ENCODE measurements around the gene KLK8.
"Not testable (repeated sequence)": the region's sequence is repeated elsewhere in the genome, so short reads cannot be mapped to it uniquely, and the experiment has no call there.

- TF ChIP-seq, protein P1, sequence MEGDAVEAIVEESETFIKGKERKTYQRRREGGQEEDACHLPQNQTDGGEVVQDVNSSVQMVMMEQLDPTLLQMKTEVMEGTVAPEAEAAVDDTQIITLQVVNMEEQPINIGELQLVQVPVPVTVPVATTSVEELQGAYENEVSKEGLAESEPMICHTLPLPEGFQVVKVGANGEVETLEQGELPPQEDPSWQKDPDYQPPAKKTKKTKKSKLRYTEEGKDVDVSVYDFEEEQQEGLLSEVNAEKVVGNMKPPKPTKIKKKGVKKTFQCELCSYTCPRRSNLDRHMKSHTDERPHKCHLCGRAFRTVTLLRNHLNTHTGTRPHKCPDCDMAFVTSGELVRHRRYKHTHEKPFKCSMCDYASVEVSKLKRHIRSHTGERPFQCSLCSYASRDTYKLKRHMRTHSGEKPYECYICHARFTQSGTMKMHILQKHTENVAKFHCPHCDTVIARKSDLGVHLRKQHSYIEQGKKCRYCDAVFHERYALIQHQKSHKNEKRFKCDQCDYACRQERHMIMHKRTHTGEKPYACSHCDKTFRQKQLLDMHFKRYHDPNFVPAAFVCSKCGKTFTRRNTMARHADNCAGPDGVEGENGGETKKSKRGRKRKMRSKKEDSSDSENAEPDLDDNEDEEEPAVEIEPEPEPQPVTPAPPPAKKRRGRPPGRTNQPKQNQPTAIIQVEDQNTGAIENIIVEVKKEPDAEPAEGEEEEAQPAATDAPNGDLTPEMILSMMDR (tag by site-specific recombination; IDR thresholded peaks at IDR 0.05), result not testable (repeated sequence)
- TF ChIP-seq ZIC2 (tag by site-specific recombination; IDR thresholded peaks at IDR 0.05); ZNF146 (tag by site-specific recombination; IDR thresholded peaks at IDR 0.05); ZBTB20 (tag by site-specific recombination; IDR thresholded peaks at IDR 0.05); KLF7 (tag by site-specific recombination; IDR thresholded peaks at IDR 0.05; ENCODE audit: borderline replicate concordance); ZFP69B (tag by site-specific recombination; IDR thresholded peaks at IDR 0.05); ZNF785 (tag by site-specific recombination; IDR thresholded peaks at IDR 0.05); ZNF140 (tag by site-specific recombination; IDR thresholded peaks at IDR 0.05); ZNF596 (tag by site-specific recombination; IDR thresholded peaks at IDR 0.05); TCF7L2 (IDR thresholded peaks at IDR 0.05; ENCODE audit: borderline replicate concordance, low read depth, low read length); REST (tag by site-specific recombination; IDR thresholded peaks at IDR 0.05); ZNF184 (tag by site-specific recombination; IDR thresholded peaks at IDR 0.05): not testable (repeated sequence)
- TF ChIP-seq, protein P2, sequence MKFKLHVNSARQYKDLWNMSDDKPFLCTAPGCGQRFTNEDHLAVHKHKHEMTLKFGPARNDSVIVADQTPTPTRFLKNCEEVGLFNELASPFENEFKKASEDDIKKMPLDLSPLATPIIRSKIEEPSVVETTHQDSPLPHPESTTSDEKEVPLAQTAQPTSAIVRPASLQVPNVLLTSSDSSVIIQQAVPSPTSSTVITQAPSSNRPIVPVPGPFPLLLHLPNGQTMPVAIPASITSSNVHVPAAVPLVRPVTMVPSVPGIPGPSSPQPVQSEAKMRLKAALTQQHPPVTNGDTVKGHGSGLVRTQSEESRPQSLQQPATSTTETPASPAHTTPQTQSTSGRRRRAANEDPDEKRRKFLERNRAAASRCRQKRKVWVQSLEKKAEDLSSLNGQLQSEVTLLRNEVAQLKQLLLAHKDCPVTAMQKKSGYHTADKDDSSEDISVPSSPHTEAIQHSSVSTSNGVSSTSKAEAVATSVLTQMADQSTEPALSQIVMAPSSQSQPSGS (tag by site-specific recombination; IDR thresholded peaks at IDR 0.05; ENCODE audit: low read depth), result not testable (repeated sequence)
Observed at GRCh38 chr19:50969810-50970209, 31.6 kb downstream of the KLK8 start.

All from HEK293 (cell line).